Left lung (tissue), 10 donors: ENCODE data around the gene WFDC5. TPM values are rescaled to one million over a fixed set of nuclear protein-coding genes. Genes with fewer than 3 reads are reported as not detected.

Experiments used
- ATAC-seq: fragments of 200-7000 bp; cut with Tn5 transposase; one replicate; pipeline ENCODE4 v1.9.1; 2020; ENCODE audit warnings: moderate library complexity
- DNase-seq, 4 donors: peaks; one replicate each; pipeline ENCODE4 v3.0.0-alpha.2; 2013 to 2020
- H3K27ac ChIP-seq, 2 donors: fragments of 200-600 bp; sonication (generic) in 1 of 2; one replicate each; pipeline versions ENCODE4 v1.5.0 to v1.8.0; 2020 to 2021
- H3K27me3 ChIP-seq, 2 donors: fragments of 200-600 bp; sonication (generic) in 1 of 2; one replicate each; pipeline versions ENCODE4 v1.5.0 to v1.8.0; 2020 to 2021
- H3K36me3 ChIP-seq, 2 donors: fragments of 200-600 bp; sonication (generic) in 1 of 2; one replicate each; pipeline versions ENCODE4 v1.5.0 to v1.8.0; 2020 to 2021
- H3K4me1 ChIP-seq, 2 donors: fragments of 200-600 bp; one replicate each; pipeline ENCODE4 v1.8.0; 2021
- H3K4me3 ChIP-seq, 2 donors: fragments of 200-600 bp; sonication (generic) in 1 of 2; one replicate each; pipeline versions ENCODE4 v1.5.0 to v1.8.0; 2020 to 2021; ENCODE audit warnings: mild to moderate bottlenecking in 1 of 2
- H3K9me3 ChIP-seq, 2 donors: fragments of 200-600 bp; sonication (generic) in 1 of 2; one replicate each; pipeline versions ENCODE4 v1.5.0 to v1.8.0; 2020 to 2021
- CTCF ChIP-seq, 2 donors: fragments of 200-600 bp; sonication (generic) in 1 of 2; IDR thresholded peaks; one replicate each; pipeline versions ENCODE4 v1.5.0 to v1.8.0; 2021; ENCODE audit warnings: antibody characterized with exemption in 2 of 2
- intact Hi-C, 2 donors: fragments of 100-400 bp; cut with DNase I; formaldehyde crosslinking; loops; one replicate each; pipeline versions ENCODE4 v1.11.2 to v1.14.2; 2022
- polyA plus RNA-seq, 6 donors: library from polyadenylated mRNA; unstranded; fragments of 120-200 nt; gene quantifications; one replicate each; pipeline ENCODE4 v1.2.1, GENCODE V29; 2013; ENCODE audit not compliant: insufficient read length in 6 of 6
- total RNA-seq, 2 donors: library from RNA; stranded (reverse); fragmentation: NEBNext Ultra II Directional; extraction: Animal tissue kit (Norgen Biotek cat#: 25700); gene quantifications; one replicate each; pipeline ENCODE4 v1.2.1, GENCODE V29; 2021
- donor health status: DM: no; HTN: yes; CAD: no.
- donor health status: DM: no; HTN: no; CAD: no.

The WFDC5 gene
- total and polyA plus RNA-seq, 8 donors: 0.32 to 0.37 TPM; not detected in 6

- no peaks in the 10 kb centered on the region for H3K36me3 ChIP-seq
- peaks cover 5 to 18% of the 10 kb centered on the region in 2 donors for H3K27me3 ChIP-seq
- H3K4me3 ChIP-seq: no peak within 1 kb of the TSS
- no peaks in the 10 kb centered on the region for H3K9me3 ChIP-seq
- intact Hi-C loops: no loop called here
- ATAC-seq: no peak
- no peak for DNase-seq
- no peaks in the 10 kb centered on the region for H3K4me1 ChIP-seq
- TF ChIP-seq CTCF (IDR thresholded peaks at IDR 0.05): no peak
- H3K27ac ChIP-seq: no peak within 1 kb of the TSS
Measured at GRCh38 chr20:45124365-45124764, 9.4 kb upstream of the WFDC5 start, which contains the start of gene WFDC12. Gene WFDC12 (minus strand): TSS chr20:45124465. CDS start chr20:45124447, 18 bp downstream.

GRCh38 chr20:45121388-45121787 lies 6.4 kb upstream of the WFDC5 start:
- Histone ChIP-seq H3K27me3 (peaks cover 5 to 24% of the 10 kb centered on the region in 2 donors), H3K36me3 (no peaks in the 10 kb centered on the region), H3K27ac (no peak overlapping the region), H3K4me3 (no peak overlapping the region), H3K4me1 (no peaks in the 10 kb centered on the region), H3K9me3 (no peaks in the 10 kb centered on the region)
- intact Hi-C loops: no loop called here
- ATAC-seq (no peak), DNase-seq (no peak)
- no peak for TF ChIP-seq CTCF (IDR thresholded peaks at IDR 0.05)

- H3K4me1 ChIP-seq: no peaks in the 10 kb centered on the region
- no peak overlapping the region for H3K4me3 ChIP-seq
- no peak overlapping the region for H3K27ac ChIP-seq
- H3K27me3 ChIP-seq: peaks cover 0 to 32% of the 10 kb centered on the region in 2 donors
- H3K36me3 ChIP-seq: no peaks in the 10 kb centered on the region
- intact Hi-C loops: no loop called here
- ATAC-seq: no peak
- DNase-seq: no peak
- no peak for TF ChIP-seq CTCF (IDR thresholded peaks at IDR 0.05)
- H3K9me3 ChIP-seq: no peaks in the 10 kb centered on the region
Measured at GRCh38 chr20:45119556-45120266, 4.7 kb upstream of the WFDC5 start.

- TF ChIP-seq CTCF (IDR thresholded peaks at IDR 0.05): no peak
- Histone ChIP-seq H3K9me3 (no peaks in the 10 kb centered on the region), H3K4me3 (no peak overlapping the region), H3K27me3 (peaks cover 0 to 28% of the 10 kb centered on the region in 2 donors), H3K4me1 (no peaks in the 10 kb centered on the region), H3K36me3 (no peaks in the 10 kb centered on the region), H3K27ac (no peak overlapping the region)
- ATAC-seq: no peak
- no peak for DNase-seq
- intact Hi-C loops: no loop called here
Measured at GRCh38 chr20:45118028-45118427, 3.1 kb upstream of the WFDC5 start.

- Histone ChIP-seq H3K4me1 (no peaks in the 10 kb centered on the region), H3K27me3 (peaks cover 0 to 28% of the 10 kb centered on the region in 2 donors), H3K4me3 (no peak overlapping the region), H3K36me3 (no peaks in the 10 kb centered on the region), H3K27ac (no peak overlapping the region), H3K9me3 (no peaks in the 10 kb centered on the region)
- no peak for TF ChIP-seq CTCF (IDR thresholded peaks at IDR 0.05)
- DNase-seq (no peak), ATAC-seq (no peak)
- intact Hi-C loops: no loop called here
Measured at GRCh38 chr20:45117581-45117980, 2.6 kb upstream of the WFDC5 start.
